ENCODE measurements around the gene GVQW3. TPM values are rescaled to one million over a fixed set of nuclear protein-coding genes. Genes with fewer than 3 reads are reported as not detected.
A peak's percentile ranks its signal among the peaks of the same experiment; 100 is the strongest.

The GVQW3 gene
- total and polyA plus RNA-seq, 2 of the 13 experiments (the other 11 are each of a cell fraction or from before 2014, with no cell fraction given) = 5.0 to 5.6 TPM

GRCh38 chr11:76445121-76446084 lies 64.3 kb downstream of the GVQW3 start (continued):
- TF ChIP-seq RBFOX2 (IDR thresholded peaks at IDR 0.05; ENCODE audit: low read depth, low read length) = 0 out of 2 replicates have a peak, but pooled peaks have one; percentile 24
- TF ChIP-seq TBL1XR1 (IDR thresholded peaks at IDR 0.05; ENCODE audit: borderline replicate concordance, low read length, partially characterized antibody) = no peak
- no peak for TF ChIP-seq ZNF879 (CRISPR knock-in tag; IDR thresholded peaks at IDR 0.05)
- no peak for TF ChIP-seq CBFB (CRISPR knock-in tag; IDR thresholded peaks at IDR 0.05)
- no peak for TF ChIP-seq DRAP1 (CRISPR knock-in tag; IDR thresholded peaks at IDR 0.05)
- TF ChIP-seq ZNF83 (CRISPR knock-in tag; IDR thresholded peaks at IDR 0.05; ENCODE audit: borderline replicate concordance) = no peak
- TF ChIP-seq ARNT (IDR thresholded peaks at IDR 0.05) = no peak
- TF ChIP-seq TRAFD1 (CRISPR knock-in tag; IDR thresholded peaks at IDR 0.05; ENCODE audit: borderline replicate concordance) = no peak
- TF ChIP-seq POLR2G (IDR thresholded peaks at IDR 0.05; ENCODE audit: low read depth, low read length) = no peak
- no peak for TF ChIP-seq ZNF101 (CRISPR knock-in tag; IDR thresholded peaks at IDR 0.05; ENCODE audit: borderline replicate concordance, low read depth)
- no peak for TF ChIP-seq MXD1 (CRISPR knock-in tag; IDR thresholded peaks at IDR 0.05)
- peak; percentile 86 for TF ChIP-seq ZNF24 (IDR thresholded peaks at IDR 0.05)
- no peak for TF ChIP-seq KLF16 (CRISPR knock-in tag; IDR thresholded peaks at IDR 0.05)
- no peak for TF ChIP-seq HOXA9 (CRISPR knock-in tag; IDR thresholded peaks at IDR 0.05; ENCODE audit: borderline replicate concordance)
- TF ChIP-seq HMGA1 (CRISPR knock-in tag; conservative IDR thresholded peaks at IDR 0.05) = no peak
- TF ChIP-seq E2F2 (CRISPR knock-in tag; IDR thresholded peaks at IDR 0.05; ENCODE audit: borderline replicate concordance) = no peak
- TF ChIP-seq GABPB1 (CRISPR knock-in tag; IDR thresholded peaks at IDR 0.05) = no peak; the same call in 1 of the 2 replicates
- no peak for TF ChIP-seq NCOA2 (CRISPR knock-in tag; IDR thresholded peaks at IDR 0.05)
- no peak for TF ChIP-seq ZNF569 (CRISPR knock-in tag; IDR thresholded peaks at IDR 0.05; ENCODE audit: borderline replicate concordance)
- TF ChIP-seq ZNF552 (CRISPR knock-in tag; IDR thresholded peaks at IDR 0.05; ENCODE audit: borderline replicate concordance) = no peak
- TF ChIP-seq ATF7-NPFF (CRISPR knock-in tag; IDR thresholded peaks at IDR 0.05; ENCODE audit: low read depth) = 0 out of 2 replicates have a peak, but pooled peaks have one; percentile 7
- TF ChIP-seq NFKB2 (CRISPR knock-in tag; IDR thresholded peaks at IDR 0.05; ENCODE audit: borderline replicate concordance) = peak; percentile 43; the same call in 1 of the 2 replicates
- TF ChIP-seq ELF4 (CRISPR knock-in tag; IDR thresholded peaks at IDR 0.05; ENCODE audit: borderline replicate concordance) = no peak; the same call in 1 of the 2 replicates
- TF ChIP-seq SRSF9 (IDR thresholded peaks at IDR 0.05; ENCODE audit: borderline replicate concordance, insufficient read depth, low read depth, low read length, poor library complexity, severe bottlenecking) = no peak
- TF ChIP-seq ZNF782 (CRISPR knock-in tag; IDR thresholded peaks at IDR 0.05; ENCODE audit: borderline replicate concordance) = no peak
- no peak for TF ChIP-seq HNRNPL (IDR thresholded peaks at IDR 0.05; ENCODE audit: low read depth, low read length)
